B cell (primary cell): ENCODE data around the gene ERCC3. TPM values are rescaled to one million over a fixed set of nuclear protein-coding genes. Genes with fewer than 3 reads are reported as not detected.

Source experiments
- ATAC-seq: fragments of 200-7000 bp; cut with Tn5 transposase; one replicate; pipeline ENCODE4 v1.10.0; 2021; ENCODE audit warnings: low read depth, mild to moderate bottlenecking, moderate number of reproducible peaks, moderate library complexity
- CTCF ChIA-PET: fragments of 350-600 bp; sonication (Branson Sonifier 250); formaldehyde crosslinking; loops from one replicate; lab custom pipeline; 2021; ENCODE audit warnings: antibody characterized with exemption, inconsistent platforms; lab: Charles Lee
- POLR2A ChIA-PET: fragments of 350-600 bp; sonication (Branson Sonifier 250); formaldehyde crosslinking; loops from one replicate; lab custom pipeline; 2021; ENCODE audit warnings: antibody characterized with exemption; lab: Charles Lee
- DNase-seq: peaks from one replicate; pipeline ENCODE4 v3.0.0; 2013
- H2AFZ ChIP-seq: 2 replicates; pipeline ENCODE4 v1.6.1; 2012; ENCODE audit warnings: mild to moderate bottlenecking, low read depth, low read length; ENCODE audit not compliant: insufficient read depth, poor library complexity, severe bottlenecking
- H3K27ac ChIP-seq, 2 donors: 1 replicate in 1 of 2; 2 replicates in 1 of 2; pipeline ENCODE4 v1.5.1; 2012 to 2013; ENCODE audit warnings: low read length in 2 of 2, mild to moderate bottlenecking in 2 of 2, moderate library complexity in 1 of 2
- H3K27me3 ChIP-seq, 4 experiments: fragments of 200-600 bp in 1 of 4; sonication (generic) in 1 of 4; replicated peaks in 1 of 4; 1 replicate in 2 of 4; 2 replicates in 2 of 4; pipeline versions ENCODE4 v1.6.1 to v1.7.0; 2013 to 2016; ENCODE audit warnings: low read length in 3 of 4, mild to moderate bottlenecking in 2 of 4, mixed read lengths in 1 of 4, moderate library complexity in 1 of 4; ENCODE audit not compliant: insufficient read depth in 4 of 4, control insufficient read depth in 3 of 4; ENCODE audit errors: control extremely low read depth in 1 of 4
- H3K36me3 ChIP-seq, 2 experiments: replicated peaks in 1 of 2; 1 replicate in 1 of 2; 2 replicates in 1 of 2; pipeline versions ENCODE4 v1.6.1 to v1.7.1; 2013; ENCODE audit warnings: low read length in 1 of 2; ENCODE audit not compliant: insufficient read depth in 2 of 2, control insufficient read depth in 1 of 2; ENCODE audit errors: control extremely low read depth in 1 of 2, extremely low read depth in 1 of 2
- H3K4me1 ChIP-seq, 2 donors: fragments of 200-600 bp in 1 of 2; sonication (generic) in 1 of 2; 1 replicate in 1 of 2; 2 replicates in 1 of 2; pipeline versions ENCODE4 v1.5.1 to v1.6.1; 2013 to 2017; ENCODE audit warnings: low read length in 2 of 2; ENCODE audit not compliant: control insufficient read depth in 2 of 2, insufficient read depth in 2 of 2
- H3K4me2 ChIP-seq: replicated peaks from 2 replicates; pipeline ENCODE3; 2012; ENCODE audit warnings: mild to moderate bottlenecking, low read depth, low read length; ENCODE audit not compliant: poor library complexity, severe bottlenecking
- H3K4me3 ChIP-seq, 5 experiments: fragments of 200-600 bp in 1 of 5; sonication (generic) in 1 of 5; 1 replicate in 3 of 5; 2 replicates in 2 of 5; pipeline versions ENCODE4 v1.5.1 to v1.7.0; 2011 to 2016; ENCODE audit warnings: low read length in 4 of 5, mild to moderate bottlenecking in 4 of 5, low read depth in 2 of 5, control low read depth in 1 of 5, moderate library complexity in 1 of 5; ENCODE audit not compliant: insufficient read depth in 1 of 5; ENCODE audit errors: control extremely low read depth in 1 of 5, extremely low read depth in 1 of 5
- H3K79me2 ChIP-seq: fragments of 200-600 bp; sonication (generic); one replicate; pipeline ENCODE4 v1.6.0; 2016; ENCODE audit warnings: low read length; ENCODE audit not compliant: control insufficient read depth, insufficient read depth
- H3K9ac ChIP-seq: fragments of 200-600 bp; sonication (generic); 2 replicates; pipeline ENCODE4 v1.6.1; 2017; ENCODE audit warnings: mild to moderate bottlenecking, low read length, moderate library complexity
- H3K9me3 ChIP-seq, 3 donors: one replicate each; pipeline versions ENCODE4 v1.6.1 to v1.7.1; 2013; ENCODE audit warnings: low read length in 2 of 3; ENCODE audit not compliant: control insufficient read depth in 2 of 3, insufficient read depth in 1 of 3; ENCODE audit errors: control extremely low read depth in 1 of 3
- H4K20me1 ChIP-seq: 2 replicates; pipeline ENCODE4 v1.6.0; 2012; ENCODE audit warnings: mild to moderate bottlenecking, low read length; ENCODE audit not compliant: insufficient read depth, control insufficient read depth, poor library complexity, severe bottlenecking
- H3K27ac Mint-ChIP-seq: one replicate; pipeline ENCODE4 v1.8.0; 2021; ENCODE audit warnings: mixed read lengths
- H3K27me3 Mint-ChIP-seq: one replicate; pipeline ENCODE4 v1.8.0; 2021; ENCODE audit warnings: mixed read lengths
- H3K4me1 Mint-ChIP-seq: one replicate; pipeline ENCODE4 v1.8.0; 2021; ENCODE audit warnings: mixed read lengths
- H3K4me3 Mint-ChIP-seq: one replicate; pipeline ENCODE4 v1.8.0; 2021; ENCODE audit warnings: mixed read lengths
- H3K9me3 Mint-ChIP-seq: one replicate; pipeline ENCODE4 v1.8.0; 2022; ENCODE audit warnings: mixed read lengths; ENCODE audit not compliant: insufficient read depth
- CTCF ChIP-seq: fragments of 200-600 bp; IDR thresholded peaks from one replicate; pipeline ENCODE4 v1.8.0; 2022; ENCODE audit warnings: antibody characterized with exemption, mild to moderate bottlenecking
- EZH2 ChIP-seq: IDR thresholded peaks from 2 replicates; pipeline ENCODE4 v1.6.1; 2012; ENCODE audit warnings: borderline replicate concordance, low read depth, mild to moderate bottlenecking, moderate library complexity, low read length; ENCODE audit not compliant: insufficient read depth, poor library complexity, severe bottlenecking
- WGBS: methylation state at CpG from one replicate; pipeline ENCODE4 v1.1.5; 2013; ENCODE audit warnings: missing lambda C conversion rate; ENCODE audit not compliant: insufficient coverage; 5-methylcytosine and 5-hydroxymethylcytosine counted together
- intact Hi-C: fragments of 100-400 bp; cut with micrococcal nuclease; formaldehyde crosslinking; loops from one replicate; pipeline ENCODE4 v1.10.0; 2022
- polyA plus RNA-seq: library from polyadenylated mRNA; depleted of rRNA; stranded (reverse); fragments of >200 nt; gene quantifications from 2 replicates; pipeline ENCODE4 v1.2.3, GENCODE V29; 2012
- total RNA-seq, 2 donors: library from RNA; stranded (reverse); fragments of 120-200 nt in 1 of 2; gene quantifications; 1 replicate in 1 of 2; 2 replicates in 1 of 2; pipeline versions ENCODE4 v1.2.3 to v1.2.4, GENCODE V29; 2013 to 2022

ERCC3 gene
- total and polyA plus RNA-seq, 2 donors (not counting 1 experiment from before 2014, with no cell fraction given), result 74.4 to 79.3 TPM

DNA sequence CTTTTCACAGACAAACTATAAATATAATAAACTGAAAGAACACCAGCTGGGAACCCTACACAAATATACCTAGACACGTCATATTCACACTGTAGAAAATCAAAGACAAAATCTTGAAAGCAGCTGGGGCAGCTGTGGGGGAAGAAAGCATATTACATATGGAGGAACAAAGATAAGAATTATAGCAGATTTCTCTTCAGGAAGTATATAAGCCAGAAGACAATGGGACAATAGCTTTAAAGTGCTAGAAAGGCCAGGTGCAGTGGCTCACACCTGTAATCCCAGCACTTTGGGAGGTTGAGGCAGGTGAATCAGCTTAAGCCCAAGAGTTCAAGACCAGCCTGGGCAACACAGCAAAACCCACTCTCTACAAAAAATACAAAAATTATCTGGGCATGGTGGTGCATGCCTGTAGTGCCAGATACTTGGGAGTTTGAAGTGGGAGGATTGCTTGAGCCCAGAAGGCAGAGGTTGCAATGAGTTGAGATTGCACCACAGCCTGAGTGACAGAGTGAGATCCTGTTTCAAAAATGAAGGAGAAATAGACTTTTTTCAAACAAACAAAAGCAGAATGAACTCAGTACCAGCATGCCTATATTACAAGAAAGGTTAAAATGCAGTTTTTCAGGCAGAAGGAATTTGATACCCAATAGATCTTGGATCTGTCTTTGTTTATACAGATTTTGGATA is 26.8 kb upstream of the ERCC3 start:
- Histone ChIP-seq H3K4me3 (no peak overlapping the region), H3K9me3 (peaks cover 0 to 4% (median 0%) of the 10 kb centered on the region in 3 donors), H3K9ac (no peak overlapping the region), H3K79me2 (peaks cover 3% of the 10 kb centered on the region), H3K4me2 (no peak overlapping the region), H4K20me1 (no peaks in the 10 kb centered on the region), H3K4me1 (no peaks in the 10 kb centered on the region), H2AFZ (no peak overlapping the region), H3K36me3 (peaks cover 22 to 76% of the 10 kb centered on the region in 2 experiments), H3K27me3 (no peaks in the 10 kb centered on the region), H3K27ac (no peak overlapping the region)
- H3K4me1 Mint-ChIP-seq, result no peaks in the 10 kb centered on the region
- intact Hi-C loops, result no loop called here
- H3K27me3 Mint-ChIP-seq, result no peaks in the 10 kb centered on the region
- peaks cover 7% of the 10 kb centered on the region for H3K9me3 Mint-ChIP-seq
- DNase-seq (no peak), ATAC-seq (no peak)
- POLR2A ChIA-PET, result no interaction called here
- H3K4me3 Mint-ChIP-seq, result no peak overlapping the region
- CTCF ChIA-PET, result interaction anchor here (0.6 to 1.7 kb wide), 3 partner anchors 75 to 360 kb away, joined by 3 to 7 read pairs (median 3); no protein-coding TSS in a partner anchor
- H3K27ac Mint-ChIP-seq, result no peak overlapping the region
- TF ChIP-seq CTCF (no peak), EZH2 (no peak)
- whole genome bisulfite sequencing, result no CpG with 5 or more reads among the region's 1 CpG

- CTCF ChIA-PET, result interaction anchor here (0.6 kb wide), 1 partner anchor 145 kb away, joined by 3 read pairs; no protein-coding TSS in a partner anchor
- POLR2A ChIA-PET, result interaction anchor here (0.8 kb wide), 1 partner anchor 69 kb away, joined by 3 read pairs; no protein-coding TSS in a partner anchor
- Histone ChIP-seq H4K20me1 (no peaks in the 10 kb centered on the region), H3K4me3 (no peak overlapping the region), H3K79me2 (peaks cover 3% of the 10 kb centered on the region), H2AFZ (no peak overlapping the region), H3K4me2 (no peak overlapping the region), H3K9me3 (peaks cover 0 to 4% (median 0%) of the 10 kb centered on the region in 3 donors), H3K27me3 (no peaks in the 10 kb centered on the region), H3K9ac (no peak overlapping the region), H3K27ac (no peak overlapping the region), H3K36me3 (peaks cover 20 to 69% of the 10 kb centered on the region in 2 experiments), H3K4me1 (no peaks in the 10 kb centered on the region)
- Mint-ChIP-seq H3K4me1 (no peaks in the 10 kb centered on the region), H3K9me3 (peaks cover 7% of the 10 kb centered on the region), H3K27ac (no peak overlapping the region), H3K27me3 (no peaks in the 10 kb centered on the region), H3K4me3 (no peak overlapping the region)
- intact Hi-C loops, result no loop called here
- no peak for DNase-seq
- no CpG with 5 or more reads among the region's 1 CpG for WGBS
- TF ChIP-seq CTCF (no peak), EZH2 (no peak)
- no peak for ATAC-seq
These were observed 26.1 kb upstream of the ERCC3 start for GRCh38 chr2:127320067-127320466.
